Prostate gland (tissue), 2 donors: ENCODE data around the gene SPCS3. TPM values are rescaled to one million over a fixed set of nuclear protein-coding genes. Genes with fewer than 3 reads are reported as not detected.
"Not testable (repeated sequence)": the region's sequence is repeated elsewhere in the genome, so short reads cannot be mapped to it uniquely, and the experiment has no call there.

ENCODE experiments used
- DNase-seq: peaks from one replicate; pipeline ENCODE4 v3.0.0-alpha.2; 2019; ENCODE audit warnings: low spot score
- H3K27ac ChIP-seq, 2 donors: fragments of 200-600 bp; sonication (generic); 2 replicates each; pipeline ENCODE4 v1.5.1; 2017 to 2019
- H3K27me3 ChIP-seq: fragments of 200-600 bp; sonication (generic); replicated peaks from 2 replicates; pipeline ENCODE4 v1.5.1; 2019; ENCODE audit not compliant: insufficient read depth
- H3K36me3 ChIP-seq, 2 donors: fragments of 200-600 bp; sonication (generic); 1 replicate in 1 of 2; 2 replicates in 1 of 2; pipeline versions ENCODE4 v1.5.1 to v1.8.1; 2017 to 2019
- H3K4me1 ChIP-seq: fragments of 200-600 bp; sonication (generic); replicated peaks from 2 replicates; pipeline ENCODE4 v1.5.1; 2019
- H3K4me3 ChIP-seq, 2 donors: fragments of 200-600 bp; sonication (generic); 2 replicates each; pipeline ENCODE4 v1.5.1; 2017 to 2019
- H3K9me3 ChIP-seq: fragments of 200-600 bp; sonication (generic); 2 replicates; pipeline ENCODE4 v1.5.1; 2017
- POLR2A ChIP-seq: fragments of 450-650 bp; IDR thresholded peaks from one replicate; pipeline ENCODE4 v1.6.1; 2016; ENCODE audit warnings: antibody characterized with exemption, mild to moderate bottlenecking
- POLR2AphosphoS5 ChIP-seq: sonication (generic); formaldehyde crosslinking; IDR thresholded peaks from one replicate; pipeline ENCODE4 v1.6.1; 2017; ENCODE audit warnings: antibody characterized with exemption
- WGBS: methylation state at CpG from one replicate; pipeline ENCODE4 v1.1.5; 2018; 5-methylcytosine and 5-hydroxymethylcytosine counted together
- intact Hi-C: fragments of 100-400 bp; cut with DNase I; formaldehyde crosslinking; loops from one replicate; pipeline ENCODE4 v1.14.2; 2022
- total RNA-seq, 2 donors: library from RNA; depleted of rRNA; stranded (reverse); fragments of >200 nt; gene quantifications; one replicate each; pipeline ENCODE4 v1.1.0, GENCODE V29; 2016
- TF ChIP-seq, protein P1 (sequence below), 4 experiments: fragments of 200-600 bp in 2 of 4; fragments of 450-650 bp in 2 of 4; sonication (generic) in 2 of 4; IDR thresholded peaks; 1 replicate in 3 of 4; 2 replicates in 1 of 4; pipeline ENCODE4 v1.5.1; 2016 to 2019; ENCODE audit warnings: antibody characterized with exemption in 4 of 4, mild to moderate bottlenecking in 2 of 4, moderate library complexity in 2 of 4

The SPCS3 gene
- total RNA-seq, 2 donors from 2014 or later, result 41.7 to 68.4 TPM

DNA sequence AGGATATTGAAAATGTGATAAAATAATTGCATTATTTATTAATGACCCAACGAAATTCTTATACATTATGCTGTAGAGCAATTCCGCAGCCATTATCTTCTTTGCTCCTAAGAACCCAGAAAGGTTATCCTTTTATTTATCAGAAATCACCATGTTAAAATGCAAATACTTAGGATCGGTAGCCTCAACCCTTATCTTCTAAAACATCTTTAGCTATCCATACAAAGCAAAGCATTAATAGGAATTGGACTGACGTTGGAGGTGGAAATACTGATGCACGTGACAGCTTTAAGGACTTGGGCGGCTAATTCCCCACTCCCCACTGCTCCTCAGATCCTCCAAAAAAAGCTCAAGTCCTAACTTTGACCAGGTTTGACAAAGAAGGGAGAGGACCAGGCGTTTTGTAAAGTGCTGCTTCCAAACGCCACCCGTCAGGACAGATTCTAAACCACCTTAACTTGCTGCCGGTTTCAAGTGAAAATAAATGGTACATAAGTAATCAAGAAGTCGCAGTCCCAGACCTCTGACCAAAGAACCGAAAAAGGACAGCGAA lies 539 bp upstream of the SPCS3 start:
- no peaks in the 10 kb centered on the region for H3K9me3 ChIP-seq
- H3K4me1 ChIP-seq, result no peaks in the 10 kb centered on the region
- H3K4me3 ChIP-seq, result peak overlapping the region; percentile 87 to 93
- TF ChIP-seq, protein P1, sequence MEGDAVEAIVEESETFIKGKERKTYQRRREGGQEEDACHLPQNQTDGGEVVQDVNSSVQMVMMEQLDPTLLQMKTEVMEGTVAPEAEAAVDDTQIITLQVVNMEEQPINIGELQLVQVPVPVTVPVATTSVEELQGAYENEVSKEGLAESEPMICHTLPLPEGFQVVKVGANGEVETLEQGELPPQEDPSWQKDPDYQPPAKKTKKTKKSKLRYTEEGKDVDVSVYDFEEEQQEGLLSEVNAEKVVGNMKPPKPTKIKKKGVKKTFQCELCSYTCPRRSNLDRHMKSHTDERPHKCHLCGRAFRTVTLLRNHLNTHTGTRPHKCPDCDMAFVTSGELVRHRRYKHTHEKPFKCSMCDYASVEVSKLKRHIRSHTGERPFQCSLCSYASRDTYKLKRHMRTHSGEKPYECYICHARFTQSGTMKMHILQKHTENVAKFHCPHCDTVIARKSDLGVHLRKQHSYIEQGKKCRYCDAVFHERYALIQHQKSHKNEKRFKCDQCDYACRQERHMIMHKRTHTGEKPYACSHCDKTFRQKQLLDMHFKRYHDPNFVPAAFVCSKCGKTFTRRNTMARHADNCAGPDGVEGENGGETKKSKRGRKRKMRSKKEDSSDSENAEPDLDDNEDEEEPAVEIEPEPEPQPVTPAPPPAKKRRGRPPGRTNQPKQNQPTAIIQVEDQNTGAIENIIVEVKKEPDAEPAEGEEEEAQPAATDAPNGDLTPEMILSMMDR (IDR thresholded peaks at IDR 0.05), result no peak
- no peak for TF ChIP-seq POLR2AphosphoS5
- TF ChIP-seq POLR2A, result no peak
- no peaks in the 10 kb centered on the region for H3K27me3 ChIP-seq
- peak overlapping the region; percentile 92 to 96 for H3K27ac ChIP-seq
- intact Hi-C loops, result no loop called here
- 4% methylated on average over 13 of the region's 13 CpGs for WGBS
- DNase-seq, result no peak
- no peaks in the 10 kb centered on the region for H3K36me3 ChIP-seq

DNA sequence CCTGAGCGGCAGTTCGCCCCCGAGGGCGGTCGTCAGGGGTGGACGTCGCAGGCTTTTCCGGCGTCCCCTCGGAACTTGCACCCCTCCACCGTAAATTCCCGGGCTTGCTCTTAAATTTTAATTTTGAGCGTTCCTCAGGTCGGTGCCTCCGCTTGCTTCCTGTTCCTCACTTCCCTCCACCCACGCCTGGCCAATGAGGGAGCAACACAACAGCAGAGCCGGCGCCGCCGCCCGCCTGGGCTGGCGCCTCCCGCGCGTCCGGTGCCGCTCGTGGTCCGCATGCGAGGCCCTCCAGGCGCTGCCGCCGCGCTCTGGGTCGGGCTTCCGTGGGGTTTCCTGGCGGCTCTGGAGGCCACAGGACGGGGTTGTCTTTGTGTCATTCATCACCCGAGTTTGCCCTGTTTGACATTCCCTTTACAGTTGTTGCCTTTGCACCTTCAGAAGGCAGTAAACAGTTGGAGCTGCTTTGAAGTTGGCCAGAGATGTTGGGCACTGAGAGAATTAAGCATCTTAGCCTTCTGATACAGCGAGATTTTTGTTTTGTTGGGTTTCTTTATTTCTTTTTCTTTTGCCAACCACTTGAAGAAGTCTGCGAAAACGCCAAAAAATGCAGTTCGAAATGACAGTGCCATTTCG lies 692 bp downstream of the SPCS3 start:
- no peaks in the 10 kb centered on the region for H3K4me1 ChIP-seq

DNA sequence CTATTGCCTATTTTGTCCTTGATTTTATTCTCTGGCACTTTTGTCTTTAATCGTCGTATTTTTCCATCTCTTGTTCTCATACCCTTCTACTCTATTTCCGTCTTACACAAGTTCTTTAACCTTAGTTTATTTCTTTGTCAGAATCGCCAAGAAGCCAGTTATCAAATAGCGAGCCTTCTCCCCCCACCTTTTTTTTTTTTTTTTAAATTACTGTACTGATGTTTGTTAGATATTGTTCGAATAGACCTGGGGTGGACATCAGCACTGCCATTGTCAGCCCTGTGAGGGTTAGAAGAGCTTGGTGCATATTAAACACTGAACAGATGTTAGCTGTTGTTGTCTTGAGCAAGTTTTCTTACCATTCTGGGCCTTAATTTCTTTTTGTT lies 1.2 kb downstream of the SPCS3 start:
- no peak for DNase-seq
- no peaks in the 10 kb centered on the region for H3K4me1 ChIP-seq
- no peaks in the 10 kb centered on the region for H3K36me3 ChIP-seq
- intact Hi-C loops, result loop anchor here (10.0 kb wide), 1 partner anchor 46 kb away; no protein-coding TSS in a partner anchor
- TF ChIP-seq, protein P1 (IDR thresholded peaks at IDR 0.05), result no peak
- TF ChIP-seq POLR2A, result no peak
- no peak for TF ChIP-seq POLR2AphosphoS5
- H3K27ac ChIP-seq, result peak overlapping the region; percentile 92 to 96
- no peaks in the 10 kb centered on the region for H3K9me3 ChIP-seq
- peak overlapping the region; percentile 87 to 93 for H3K4me3 ChIP-seq
- 1% methylated on average over 6 of the region's 6 CpGs for WGBS
- no peaks in the 10 kb centered on the region for H3K27me3 ChIP-seq

More for the DNA sequence above, 692 bp downstream of the SPCS3 start:
- intact Hi-C loops, result loop anchor here (10.0 kb wide), 1 partner anchor 46 kb away; no protein-coding TSS in a partner anchor
- Histone ChIP-seq H3K27me3 (no peaks in the 10 kb centered on the region), H3K36me3 (no peaks in the 10 kb centered on the region), H3K4me3 (peak overlapping the region; percentile 87 to 93), H3K9me3 (no peaks in the 10 kb centered on the region), H3K27ac (peak overlapping the region; percentile 92 to 96)
- DNase-seq, result peak; percentile 79
- TF ChIP-seq POLR2AphosphoS5 (no peak), POLR2A (peak; percentile 35)
- WGBS, result under 1% methylated on average over 44 of the region's 44 CpGs

DNA sequence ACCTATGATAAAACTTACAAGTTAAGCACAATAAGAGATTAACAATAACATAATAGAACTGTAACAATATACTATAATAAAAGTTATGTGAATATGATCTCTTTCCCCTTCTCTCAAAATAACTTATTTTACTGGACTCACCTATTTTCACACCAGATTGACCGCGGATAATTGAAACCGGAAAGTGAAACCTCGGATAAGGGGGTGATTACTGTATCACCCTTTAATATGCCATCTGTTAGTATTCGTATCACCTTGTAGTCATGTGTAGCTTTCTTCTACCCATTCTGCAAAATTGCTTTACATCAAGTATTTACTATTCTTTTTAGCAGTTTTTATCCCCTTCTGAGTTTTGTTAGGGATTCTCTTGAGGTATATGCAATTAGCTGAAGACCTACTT lies 1.8 kb downstream of the SPCS3 start:
- H3K9me3 ChIP-seq, result no peaks in the 10 kb centered on the region
- H3K4me1 ChIP-seq, result no peaks in the 10 kb centered on the region

DNA sequence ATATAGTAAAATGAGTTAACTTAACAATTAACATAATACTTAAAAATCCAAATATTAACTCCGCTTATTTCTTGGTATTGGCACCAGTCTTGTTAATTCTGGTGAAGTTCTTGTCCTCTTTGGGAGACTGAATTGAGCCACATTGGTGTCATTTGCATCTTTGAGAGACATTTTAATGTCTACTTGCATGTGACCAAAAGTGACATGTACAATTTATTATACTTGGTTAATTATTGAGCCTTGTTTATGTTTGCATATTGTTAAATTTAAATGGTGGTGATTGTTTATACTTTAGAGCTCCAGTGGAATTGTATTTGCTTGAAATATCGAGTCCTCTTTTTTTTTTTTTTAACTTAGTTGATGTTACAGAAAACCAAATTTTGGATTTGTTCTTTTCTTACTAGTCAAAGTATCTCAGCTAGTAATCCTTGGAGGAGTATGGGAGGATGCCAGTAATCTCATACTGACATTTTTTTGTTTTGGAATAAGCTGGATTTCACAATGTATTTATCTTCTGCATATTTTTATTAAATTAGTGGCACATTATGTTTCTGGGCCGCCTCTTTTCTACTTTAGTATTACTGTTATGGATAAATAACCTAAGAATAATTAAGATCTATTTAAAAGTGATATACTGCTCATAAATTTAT lies 3.9 kb downstream of the SPCS3 start:
- H3K36me3 ChIP-seq, result no peaks in the 10 kb centered on the region
- intact Hi-C loops, result loop anchor here (10.0 kb wide), 1 partner anchor 49 kb away; no protein-coding TSS in a partner anchor
- no peaks in the 10 kb centered on the region for H3K27me3 ChIP-seq
- no peaks in the 10 kb centered on the region for H3K4me1 ChIP-seq
- H3K4me3 ChIP-seq, result no peak overlapping the region
- H3K9me3 ChIP-seq, result no peaks in the 10 kb centered on the region
- no peak for DNase-seq
- TF ChIP-seq POLR2A, result no peak
- TF ChIP-seq, protein P1 (IDR thresholded peaks at IDR 0.05), result no peak
- no peak for TF ChIP-seq POLR2AphosphoS5
- no peak overlapping the region for H3K27ac ChIP-seq
- 83% methylated on average over 3 of the region's 3 CpGs for WGBS

More for the DNA sequence above, 1.8 kb downstream of the SPCS3 start:
- Histone ChIP-seq H3K27ac (peak overlapping the region in 1 of 2 donors; percentile 96), H3K27me3 (no peaks in the 10 kb centered on the region), H3K4me3 (peak overlapping the region in 1 of 2 donors; percentile 87), H3K36me3 (no peaks in the 10 kb centered on the region)
- WGBS, result 84% methylated on average over 5 of the region's 5 CpGs
- intact Hi-C loops, result loop anchor here (10.0 kb wide), 1 partner anchor 47 kb away; no protein-coding TSS in a partner anchor
- no peak for DNase-seq
- TF ChIP-seq, protein P1 (IDR thresholded peaks at IDR 0.05), result no peak
- TF ChIP-seq POLR2AphosphoS5, result no peak

DNA sequence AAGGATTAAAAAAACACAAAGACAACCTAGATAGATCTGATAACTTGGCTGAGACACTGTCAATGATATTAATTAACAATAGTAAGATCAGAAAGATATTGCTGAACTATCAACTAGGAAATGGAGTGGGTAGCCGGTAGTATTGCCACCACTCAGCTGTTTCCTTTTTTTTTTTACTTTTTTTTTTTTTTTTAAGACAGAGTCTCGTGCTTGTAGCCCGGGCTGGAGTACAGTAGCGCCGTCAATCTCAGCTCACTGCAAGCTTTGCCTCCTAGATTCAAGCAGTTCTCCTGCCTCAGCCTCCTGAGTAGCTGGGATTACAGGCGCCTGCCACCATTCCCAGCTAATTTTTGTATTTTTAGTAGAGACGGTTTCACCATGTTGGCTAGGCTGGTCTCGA lies 5.1 kb downstream of the SPCS3 start:
- H3K27ac ChIP-seq, DNase-seq, H3K4me3 ChIP-seq, H3K36me3 ChIP-seq, H3K4me1 ChIP-seq, H3K27me3 ChIP-seq, H3K9me3 ChIP-seq: not testable (repeated sequence)
- WGBS, result 91% methylated on average over 8 of the region's 8 CpGs
- intact Hi-C loops, result loop anchor here (10.0 kb wide), 1 partner anchor 50 kb away; no protein-coding TSS in a partner anchor
